Right ventricle myocardium inferior (tissue), 1 donor: ENCODE data around the gene KCTD6. TPM values are rescaled to one million over a fixed set of nuclear protein-coding genes. Genes with fewer than 3 reads are reported as not detected.

Experiments
- ATAC-seq: fragments of 200-7000 bp; cut with Tn5 transposase; one replicate; pipeline ENCODE4 v1.9.1; 2020; ENCODE audit warnings: mild to moderate bottlenecking, moderate library complexity
- DNase-seq: peaks from one replicate; pipeline ENCODE4 v3.0.0; 2021; ENCODE audit errors: missing footprints
- intact Hi-C: fragments of 100-400 bp; cut with DNase I; formaldehyde crosslinking; loops from one replicate; pipeline ENCODE4 v1.11.0; 2022
- total RNA-seq: library from RNA; stranded (reverse); fragmentation: NEBNext Ultra II Directional; extraction: Animal tissue kit (Norgen Biotek cat#: 25700); gene quantifications from one replicate; pipeline ENCODE4 v1.2.1, GENCODE V29; 2021
- donor health status: DM: no; HTN: yes; CAD: no; lungs with severe emphysema.

The KCTD6 gene
- total RNA-seq, 1 donor from 2014 or later: 11.3 TPM

GRCh38 chr3:58482917-58483636 lies 8.8 kb upstream of the KCTD6 start:
- no peak for ATAC-seq
- no peak for DNase-seq
- intact Hi-C loops: no loop called here

GRCh38 chr3:58484045-58484721 lies 7.7 kb upstream of the KCTD6 start:
- intact Hi-C loops: no loop called here
- DNase-seq (no peak), ATAC-seq (peak; percentile 70)

- peak; percentile 60 for ATAC-seq
- intact Hi-C loops: no loop called here
Measured at GRCh38 chr3:58484722-58485069, 7.2 kb upstream of the KCTD6 start.

GRCh38 chr3:58485801-58486435 lies 6.0 kb upstream of the KCTD6 start:
- ATAC-seq (no peak), DNase-seq (no peak)
- intact Hi-C loops: no loop called here

More at GRCh38 chr3:58484722-58485069, 7.2 kb upstream of the KCTD6 start:
- DNase-seq: no peak

GRCh38 chr3:58487140-58487886 lies 4.6 kb upstream of the KCTD6 start:
- ATAC-seq (no peak), DNase-seq (no peak)
- intact Hi-C loops: no loop called here

- intact Hi-C loops: no loop called here
- DNase-seq (no peak), ATAC-seq (no peak)
Measured at GRCh38 chr3:58488967-58489366, 2.9 kb upstream of the KCTD6 start.

- DNase-seq (peak; percentile 74), ATAC-seq (peak; percentile 1)
- intact Hi-C loops: loop anchor here (2.0 to 5.0 kb wide), 3 partner anchors 28 to 184 kb away; partner anchors contain the start of genes HTD2, PXK and RPP14
Measured at GRCh38 chr3:58490860-58491501, 915 bp upstream of the KCTD6 start.

GRCh38 chr3:58492494-58492905 lies 604 bp downstream of the KCTD6 start:
- ATAC-seq (no peak), DNase-seq (no peak)
- intact Hi-C loops: loop anchor here (2.0 to 5.0 kb wide), 2 partner anchors 60 to 185 kb away; partner anchors contain the start of genes HTD2, PDHB and RPP14

GRCh38 chr3:58494107-58494506 lies 2.2 kb downstream of the KCTD6 start:
- ATAC-seq (no peak), DNase-seq (no peak)
- intact Hi-C loops: loop anchor here (5.0 kb wide), 1 partner anchor 187 kb away; the partner anchor contains the start of genes HTD2 and RPP14

- ATAC-seq (no peak), DNase-seq (no peak)
- intact Hi-C loops: no loop called here
Measured at GRCh38 chr3:58495101-58495500, 3.2 kb downstream of the KCTD6 start.

- intact Hi-C loops: no loop called here
- no peak for ATAC-seq
- no peak for DNase-seq
Measured at GRCh38 chr3:58496206-58496857, 4.4 kb downstream of the KCTD6 start.

- ATAC-seq (no peak), DNase-seq (no peak)
- intact Hi-C loops: no loop called here
Measured at GRCh38 chr3:58497097-58497496, 5.2 kb downstream of the KCTD6 start.

GRCh38 chr3:58502872-58503271 lies 11.0 kb downstream of the KCTD6 start:
- ATAC-seq: no peak
- intact Hi-C loops: no loop called here
- no peak for DNase-seq

GRCh38 chr3:58507356-58508078 lies 15.6 kb downstream of the KCTD6 start:
- intact Hi-C loops: no loop called here
- ATAC-seq (no peak), DNase-seq (no peak)

- intact Hi-C loops: no loop called here
- ATAC-seq (no peak), DNase-seq (no peak)
Measured at GRCh38 chr3:58508437-58508836, 16.5 kb downstream of the KCTD6 start.

GRCh38 chr3:58514405-58514804 lies 22.5 kb downstream of the KCTD6 start:
- no peak for ATAC-seq
- DNase-seq: no peak
- intact Hi-C loops: no loop called here

- intact Hi-C loops: no loop called here
- DNase-seq: no peak
- no peak for ATAC-seq
Measured at GRCh38 chr3:58518291-58518789, 26.4 kb downstream of the KCTD6 start.
